ENCODE results near the gene CNOT1. TPM values are rescaled to one million over a fixed set of nuclear protein-coding genes. Genes with fewer than 3 reads are reported as not detected.

Gene CNOT1
- total RNA-seq, 1 experiment from 2014 or later: 299 TPM

- CTCF ChIA-PET: interaction anchor here (0.6 to 1.4 kb wide), 3 partner anchors 20 to 146 kb away, joined by 3 to 4 read pairs (median 3); no protein-coding TSS in a partner anchor
- intact Hi-C loops (cut with micrococcal nuclease; ENCODE audit: unreplicated experiment): loop anchor here (1.0 kb wide), 1 partner anchor 146 kb away; no protein-coding TSS in a partner anchor
- H3K4me1 Mint-ChIP-seq (ENCODE audit: low read depth, unreplicated experiment): peaks cover 20% of the 10 kb centered on the region
- DNase-seq: peak; percentile 94
- peak within 1 kb of the TSS; percentile 83 for H3K4me3 Mint-ChIP-seq (ENCODE audit: low read depth, unreplicated experiment)
- no TSS peak for BruUV-seq (replicated peaks)
- TF ChIP-seq CTCF (IDR thresholded peaks at IDR 0.05; ENCODE audit: unreplicated experiment): peak; percentile 66
- H3K27ac Mint-ChIP-seq (ENCODE audit: unreplicated experiment): peak within 1 kb of the TSS; percentile 65
- no peaks in the 10 kb centered on the region for H3K27me3 Mint-ChIP-seq (ENCODE audit: unreplicated experiment)
- peaks cover 77% of the 10 kb centered on the region for H3K36me3 Mint-ChIP-seq (ENCODE audit: insufficient read depth, unreplicated experiment)
- no peaks in the 10 kb centered on the region for H3K9me3 Mint-ChIP-seq (ENCODE audit: low read depth, unreplicated experiment)
Observed at GRCh38 chr16:58515125-58515870, 114.3 kb downstream of the CNOT1 start, which contains the start of gene SETD6. Gene SETD6, plus strand, starts transcription at chr16:58515517. Its CDS starts 21 bp downstream, at chr16:58515538.

- CTCF ChIA-PET: interaction anchor here (0.7 kb wide), 1 partner anchor 326 kb away, joined by 9 read pairs; no protein-coding TSS in a partner anchor
- H3K4me3 Mint-ChIP-seq (ENCODE audit: low read depth, unreplicated experiment): peak overlapping the region; percentile 83
- peaks cover 69% of the 10 kb centered on the region for H3K36me3 Mint-ChIP-seq (ENCODE audit: insufficient read depth, unreplicated experiment)
- intact Hi-C loops (cut with micrococcal nuclease; ENCODE audit: unreplicated experiment): loop anchor here (5.0 kb wide), 1 partner anchor 243 kb away; no protein-coding TSS in a partner anchor
- H3K4me1 Mint-ChIP-seq (ENCODE audit: low read depth, unreplicated experiment): peaks cover 20% of the 10 kb centered on the region
- no TSS peak for BruUV-seq (replicated peaks)
- no peak for TF ChIP-seq CTCF (IDR thresholded peaks at IDR 0.05; ENCODE audit: unreplicated experiment)
- H3K9me3 Mint-ChIP-seq (ENCODE audit: low read depth, unreplicated experiment): no peaks in the 10 kb centered on the region
- DNase-seq: no peak
- H3K27ac Mint-ChIP-seq (ENCODE audit: unreplicated experiment): no peak overlapping the region
- H3K27me3 Mint-ChIP-seq (ENCODE audit: unreplicated experiment): no peaks in the 10 kb centered on the region
Observed at GRCh38 chr16:58513874-58514273, 115.8 kb downstream of the CNOT1 start.

- peak; percentile 90 for TF ChIP-seq CTCF (IDR thresholded peaks at IDR 0.05; ENCODE audit: unreplicated experiment)
- DNase-seq: peak; percentile 89
- Mint-ChIP-seq H3K9me3 (ENCODE audit: low read depth, unreplicated experiment) (no peaks in the 10 kb centered on the region), H3K27me3 (ENCODE audit: unreplicated experiment) (no peaks in the 10 kb centered on the region), H3K4me3 (ENCODE audit: low read depth, unreplicated experiment) (no peak overlapping the region), H3K27ac (ENCODE audit: unreplicated experiment) (peak overlapping the region; percentile 37), H3K36me3 (ENCODE audit: insufficient read depth, unreplicated experiment) (peaks cover 52% of the 10 kb centered on the region), H3K4me1 (ENCODE audit: low read depth, unreplicated experiment) (peaks cover 12% of the 10 kb centered on the region)
- BruUV-seq (replicated peaks): no TSS peak
- intact Hi-C loops (cut with micrococcal nuclease; ENCODE audit: unreplicated experiment): loop anchor here (1.0 to 5.0 kb wide), 2 partner anchors 126 to 245 kb away; no protein-coding TSS in a partner anchor
- CTCF ChIA-PET: interaction anchor here (0.9 to 1.5 kb wide), 3 partner anchors 17 to 244 kb away, joined by 3 to 12 read pairs (median 3); no protein-coding TSS in a partner anchor
Observed at GRCh38 chr16:58511933-58512815, 117.5 kb downstream of the CNOT1 start.

Data from Calu3 (cell line).